ENCODE results near the gene KCNIP4. TPM values are rescaled to one million over a fixed set of nuclear protein-coding genes. Genes with fewer than 3 reads are reported as not detected.

KCNIP4 gene
- total and polyA plus RNA-seq, 4 donors = not detected

- ATAC-seq (ENCODE audit: low FRiP score) (no peak), DNase-seq (no peak)
- intact Hi-C loops (cut with DNase I) = no loop called here
- Histone ChIP-seq H3K9me3 (ENCODE audit: control insufficient read depth, low read length) (no peaks in the 10 kb centered on the region), H3K27ac (ENCODE audit: low read depth in 1 of 2, low read length in 2 of 2) (no peak overlapping the region), H3K27me3 (ENCODE audit: control insufficient read depth in 1 of 2, insufficient read depth in 2 of 2, low read length in 1 of 2) (no peaks in the 10 kb centered on the region), H3K4me3 (ENCODE audit: low read length in 2 of 2) (no peak overlapping the region), H3K4me1 (ENCODE audit: control insufficient read depth in 1 of 2, insufficient read depth in 2 of 2, low read length in 2 of 2) (no peaks in the 10 kb centered on the region), H3K36me3 (ENCODE audit: control insufficient read depth in 1 of 2, insufficient read depth in 2 of 2, low read length in 1 of 2) (no peaks in the 10 kb centered on the region)
- 43 to 46% methylated on average over 1 of the region's 1 CpG for WGBS, 2 donors
These were observed 493.7 kb downstream of the KCNIP4 start for GRCh38 chr4:21454831-21455230.

DNA sequence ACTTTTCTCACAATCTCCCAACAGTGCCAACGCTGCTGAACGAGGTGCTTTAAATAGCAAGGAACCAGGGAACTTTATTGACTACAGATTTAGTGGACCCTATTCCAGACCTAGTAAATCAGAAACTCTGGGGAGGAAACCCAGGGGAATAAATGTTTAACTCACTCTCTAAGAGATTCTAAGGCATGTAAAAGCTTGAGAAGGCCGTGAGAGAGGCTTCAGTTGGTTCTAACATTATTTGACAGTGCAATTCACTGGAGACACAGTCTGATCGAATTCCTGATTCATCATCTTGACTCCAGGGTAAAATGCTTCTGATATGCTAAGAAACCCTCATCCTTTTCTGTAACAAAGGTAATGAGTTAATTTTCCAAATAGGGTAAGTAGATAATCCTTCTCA is 494.4 kb downstream of the KCNIP4 start:
- intact Hi-C loops (cut with DNase I) = no loop called here
- Histone ChIP-seq H3K4me3 (ENCODE audit: low read length in 2 of 2) (no peak overlapping the region), H3K27me3 (ENCODE audit: control insufficient read depth in 1 of 2, insufficient read depth in 2 of 2, low read length in 1 of 2) (no peaks in the 10 kb centered on the region), H3K4me1 (ENCODE audit: control insufficient read depth in 1 of 2, insufficient read depth in 2 of 2, low read length in 2 of 2) (no peaks in the 10 kb centered on the region), H3K36me3 (ENCODE audit: control insufficient read depth in 1 of 2, insufficient read depth in 2 of 2, low read length in 1 of 2) (no peaks in the 10 kb centered on the region), H3K9me3 (ENCODE audit: control insufficient read depth, low read length) (no peaks in the 10 kb centered on the region), H3K27ac (ENCODE audit: low read depth in 1 of 2, low read length in 2 of 2) (no peak overlapping the region)
- no peak for DNase-seq
- WGBS, 2 donors = 53 to 61% methylated on average over 4 of the region's 4 CpGs
- no peak for ATAC-seq (ENCODE audit: low FRiP score)

GRCh38 chr4:21452931-21453330 is 495.6 kb downstream of the KCNIP4 start:
- no peak for ATAC-seq (ENCODE audit: low FRiP score)
- intact Hi-C loops (cut with DNase I) = no loop called here
- Histone ChIP-seq H3K27me3 (ENCODE audit: control insufficient read depth in 1 of 2, insufficient read depth in 2 of 2, low read length in 1 of 2) (no peaks in the 10 kb centered on the region), H3K4me3 (ENCODE audit: low read length in 2 of 2) (no peak overlapping the region), H3K9me3 (ENCODE audit: control insufficient read depth, low read length) (no peaks in the 10 kb centered on the region), H3K36me3 (ENCODE audit: control insufficient read depth in 1 of 2, insufficient read depth in 2 of 2, low read length in 1 of 2) (no peaks in the 10 kb centered on the region), H3K4me1 (ENCODE audit: control insufficient read depth in 1 of 2, insufficient read depth in 2 of 2, low read length in 2 of 2) (no peaks in the 10 kb centered on the region), H3K27ac (ENCODE audit: low read depth in 1 of 2, low read length in 2 of 2) (no peak overlapping the region)
- DNase-seq = no peak

DNA sequence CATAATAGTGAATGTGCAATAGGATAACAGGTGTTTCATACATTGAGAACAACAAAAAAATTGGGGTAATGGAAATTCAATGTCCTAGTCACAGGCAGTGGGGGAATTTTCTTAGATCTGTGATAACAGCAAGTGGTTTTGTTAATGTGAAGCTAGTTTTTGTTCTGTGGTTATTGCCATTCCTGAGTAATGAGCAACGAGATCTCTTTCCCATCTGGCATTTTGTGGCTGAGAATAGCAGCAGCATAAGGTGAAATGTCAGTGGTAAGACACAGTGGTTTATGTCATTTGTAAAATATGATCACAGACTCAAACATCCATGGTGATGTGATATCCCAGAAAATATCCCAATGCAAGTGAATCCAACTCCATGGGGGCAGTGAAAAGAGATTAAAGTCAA is 497.5 kb downstream of the KCNIP4 start:
- no peak overlapping the region for H3K4me3 ChIP-seq (ENCODE audit: low read length in 2 of 2)
- no peak overlapping the region for H3K27ac ChIP-seq (ENCODE audit: low read depth in 1 of 2, low read length in 2 of 2)
- no peaks in the 10 kb centered on the region for H3K27me3 ChIP-seq (ENCODE audit: control insufficient read depth in 1 of 2, insufficient read depth in 2 of 2, low read length in 1 of 2)
- DNase-seq = no peak
- WGBS, 2 donors = 20 to 41% methylated on average over 1 of the region's 1 CpG
- no peaks in the 10 kb centered on the region for H3K36me3 ChIP-seq (ENCODE audit: control insufficient read depth in 1 of 2, insufficient read depth in 2 of 2, low read length in 1 of 2)
- no peaks in the 10 kb centered on the region for H3K9me3 ChIP-seq (ENCODE audit: control insufficient read depth, low read length)
- no peak for ATAC-seq (ENCODE audit: low FRiP score)
- intact Hi-C loops (cut with DNase I) = no loop called here
- H3K4me1 ChIP-seq (ENCODE audit: control insufficient read depth in 1 of 2, insufficient read depth in 2 of 2, low read length in 2 of 2) = no peaks in the 10 kb centered on the region

- Histone ChIP-seq H3K27me3 (ENCODE audit: control insufficient read depth in 1 of 2, insufficient read depth in 2 of 2, low read length in 1 of 2) (no peaks in the 10 kb centered on the region), H3K4me3 (ENCODE audit: low read length in 2 of 2) (no peak overlapping the region), H3K27ac (ENCODE audit: low read depth in 1 of 2, low read length in 2 of 2) (no peak overlapping the region), H3K36me3 (ENCODE audit: control insufficient read depth in 1 of 2, insufficient read depth in 2 of 2, low read length in 1 of 2) (no peaks in the 10 kb centered on the region), H3K9me3 (ENCODE audit: control insufficient read depth, low read length) (no peaks in the 10 kb centered on the region), H3K4me1 (ENCODE audit: control insufficient read depth in 1 of 2, insufficient read depth in 2 of 2, low read length in 2 of 2) (no peaks in the 10 kb centered on the region)
- no peak for DNase-seq
- no peak for ATAC-seq (ENCODE audit: low FRiP score)
- intact Hi-C loops (cut with DNase I) = no loop called here
- 71 to 77% methylated on average over 4 of the region's 4 CpGs for WGBS, 2 donors
These were observed 498.2 kb downstream of the KCNIP4 start for GRCh38 chr4:21450331-21450730.

DNA sequence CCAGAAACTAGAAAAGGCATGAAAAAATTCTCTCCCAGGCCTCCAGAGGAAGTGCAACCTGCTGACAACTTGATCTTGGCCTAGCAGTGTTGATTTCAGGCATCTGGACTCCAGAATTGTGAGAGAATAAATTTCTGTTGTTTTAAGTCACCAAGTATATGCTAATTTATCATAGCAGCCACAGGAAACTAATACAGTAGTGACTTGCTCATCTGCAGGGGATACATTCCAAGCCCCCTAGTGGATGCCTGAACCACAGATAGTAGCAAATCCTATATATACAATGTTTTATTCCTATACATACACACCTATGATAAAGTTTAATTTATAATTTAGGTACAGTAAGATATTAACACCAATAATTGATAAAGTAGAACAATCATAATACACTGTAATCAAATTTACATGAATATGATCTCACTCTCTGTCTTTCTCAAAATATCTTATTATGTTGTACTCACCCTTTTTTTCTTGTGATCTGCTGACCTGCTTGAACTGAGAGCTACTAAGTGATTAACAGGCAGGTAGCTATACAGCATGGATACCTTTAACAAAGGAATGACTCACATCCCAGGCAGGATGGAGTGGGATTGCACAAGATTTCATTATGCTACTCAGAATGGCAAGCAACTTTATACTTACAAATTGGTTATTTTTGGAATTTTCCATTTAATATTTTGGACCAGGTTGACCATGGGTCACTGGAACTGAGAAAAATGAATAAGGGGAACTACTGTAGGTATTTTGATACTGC is 501.1 kb downstream of the KCNIP4 start:
- Histone ChIP-seq H3K9me3 (ENCODE audit: control insufficient read depth, low read length) (no peaks in the 10 kb centered on the region), H3K4me1 (ENCODE audit: control insufficient read depth in 1 of 2, insufficient read depth in 2 of 2, low read length in 2 of 2) (no peaks in the 10 kb centered on the region), H3K4me3 (ENCODE audit: low read length in 2 of 2) (no peak overlapping the region), H3K36me3 (ENCODE audit: control insufficient read depth in 1 of 2, insufficient read depth in 2 of 2, low read length in 1 of 2) (no peaks in the 10 kb centered on the region), H3K27ac (ENCODE audit: low read depth in 1 of 2, low read length in 2 of 2) (no peak overlapping the region), H3K27me3 (ENCODE audit: control insufficient read depth in 1 of 2, insufficient read depth in 2 of 2, low read length in 1 of 2) (no peaks in the 10 kb centered on the region)
- ATAC-seq (ENCODE audit: low FRiP score) (no peak), DNase-seq (no peak)
- intact Hi-C loops (cut with DNase I) = no loop called here

DNA sequence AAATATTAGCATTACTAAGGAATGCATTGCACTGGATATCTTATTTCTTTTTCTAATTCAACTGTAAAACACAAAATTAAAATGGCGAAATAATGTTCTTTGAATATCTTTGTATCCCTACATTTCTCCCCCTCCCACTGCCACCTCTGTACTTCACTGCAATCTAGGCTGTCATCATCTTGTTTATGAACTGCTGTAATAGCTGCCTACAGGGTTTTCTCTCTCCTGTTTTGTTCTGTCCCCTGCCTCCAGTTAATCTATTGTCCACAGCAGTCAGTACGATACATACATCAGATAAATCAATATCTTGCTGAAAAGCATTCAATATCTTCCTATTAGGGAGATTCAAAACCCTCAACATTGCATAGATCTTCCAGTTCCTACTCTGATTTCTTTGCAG is 528.4 kb downstream of the KCNIP4 start:
- no peak for DNase-seq
- no peaks in the 10 kb centered on the region for H3K36me3 ChIP-seq (ENCODE audit: control insufficient read depth in 1 of 2, insufficient read depth in 2 of 2, low read length in 1 of 2)
- no peaks in the 10 kb centered on the region for H3K27me3 ChIP-seq (ENCODE audit: control insufficient read depth in 1 of 2, insufficient read depth in 2 of 2, low read length in 1 of 2)
- no peaks in the 10 kb centered on the region for H3K4me1 ChIP-seq (ENCODE audit: control insufficient read depth in 1 of 2, insufficient read depth in 2 of 2, low read length in 2 of 2)
- no peaks in the 10 kb centered on the region for H3K9me3 ChIP-seq (ENCODE audit: control insufficient read depth, low read length)
- intact Hi-C loops (cut with DNase I) = no loop called here
- H3K27ac ChIP-seq (ENCODE audit: low read depth in 1 of 2, low read length in 2 of 2) = no peak overlapping the region
- 50 to 56% methylated on average over 2 of the region's 2 CpGs for WGBS, 2 donors
- H3K4me3 ChIP-seq (ENCODE audit: low read length in 2 of 2) = no peak overlapping the region
- no peak for ATAC-seq (ENCODE audit: low FRiP score)

- intact Hi-C loops (cut with DNase I) = no loop called here
These were observed 532.8 kb downstream of the KCNIP4 start for GRCh38 chr4:21415728-21416127.

DNA sequence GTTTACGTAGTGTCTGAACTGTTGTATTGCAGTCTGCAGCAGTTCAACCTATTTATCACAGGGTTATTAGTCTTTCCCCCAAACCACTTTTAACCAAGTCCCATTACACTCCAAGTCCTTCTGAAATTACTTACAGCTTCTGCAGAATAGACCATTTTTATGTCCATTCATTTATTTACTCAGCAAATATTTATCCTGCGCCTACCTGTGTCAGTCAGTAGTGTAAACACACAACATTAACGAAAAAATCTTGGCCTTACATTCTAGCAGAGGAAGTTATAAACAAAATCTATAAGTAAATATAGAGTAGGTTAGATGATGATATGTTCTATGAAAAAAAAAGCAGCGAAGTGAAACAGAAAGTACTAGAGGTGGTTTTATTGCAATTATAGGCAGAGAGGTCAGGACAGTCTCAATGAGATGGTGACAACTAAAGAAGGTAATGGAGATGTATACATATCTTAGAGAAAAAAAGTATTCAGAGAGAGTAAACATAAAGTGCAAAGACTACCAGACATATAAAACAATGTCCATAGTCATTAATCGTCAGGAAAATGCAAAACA is 534.7 kb downstream of the KCNIP4 start:
- no peak overlapping the region for H3K4me3 ChIP-seq (ENCODE audit: low read length in 2 of 2)
- intact Hi-C loops (cut with DNase I) = no loop called here
- no peaks in the 10 kb centered on the region for H3K9me3 ChIP-seq (ENCODE audit: control insufficient read depth, low read length)
- H3K36me3 ChIP-seq (ENCODE audit: control insufficient read depth in 1 of 2, insufficient read depth in 2 of 2, low read length in 1 of 2) = no peaks in the 10 kb centered on the region
- WGBS, 2 donors = 53 to 59% methylated on average over 5 of the region's 5 CpGs
- DNase-seq (no peak), ATAC-seq (ENCODE audit: low FRiP score) (no peak)
- H3K4me1 ChIP-seq (ENCODE audit: control insufficient read depth in 1 of 2, insufficient read depth in 2 of 2, low read length in 2 of 2) = no peaks in the 10 kb centered on the region
- no peak overlapping the region for H3K27ac ChIP-seq (ENCODE audit: low read depth in 1 of 2, low read length in 2 of 2)
- H3K27me3 ChIP-seq (ENCODE audit: control insufficient read depth in 1 of 2, insufficient read depth in 2 of 2, low read length in 1 of 2) = no peaks in the 10 kb centered on the region

More at GRCh38 chr4:21415728-21416127, 532.8 kb downstream of the KCNIP4 start:
- Histone ChIP-seq H3K9me3 (ENCODE audit: control insufficient read depth, low read length) (no peaks in the 10 kb centered on the region), H3K27me3 (ENCODE audit: control insufficient read depth in 1 of 2, insufficient read depth in 2 of 2, low read length in 1 of 2) (no peaks in the 10 kb centered on the region), H3K4me3 (ENCODE audit: low read length in 2 of 2) (no peak overlapping the region), H3K36me3 (ENCODE audit: control insufficient read depth in 1 of 2, insufficient read depth in 2 of 2, low read length in 1 of 2) (no peaks in the 10 kb centered on the region), H3K4me1 (ENCODE audit: control insufficient read depth in 1 of 2, insufficient read depth in 2 of 2, low read length in 2 of 2) (no peaks in the 10 kb centered on the region), H3K27ac (ENCODE audit: low read depth in 1 of 2, low read length in 2 of 2) (no peak overlapping the region)
- no peak for ATAC-seq (ENCODE audit: low FRiP score)
- 83 to 87% methylated on average over 4 of the region's 4 CpGs for WGBS, 2 donors
- DNase-seq = no peak
